Activated gamma-delta T cell treated with Interleukin-2 at 50 U/mL for 16 hours (primary cell): ENCODE data around the gene UNC13D.
"Not testable (repeated sequence)": the region's sequence is repeated elsewhere in the genome, so short reads cannot be mapped to it uniquely, and the experiment has no call there.

Experiments used
- DNase-seq: peaks from one replicate; pipeline ENCODE4 v3.0.0-alpha.2; 2020

UNC13D gene

GRCh38 chr17:75874323-75875181, 30.3 kb upstream of the UNC13D start:
- DNase-seq: no peak

GRCh38 chr17:75873587-75874322, 29.6 kb upstream of the UNC13D start:
- DNase-seq: no peak

GRCh38 chr17:75872434-75873351, 28.5 kb upstream of the UNC13D start:
- DNase-seq: peak; percentile 65

- not testable (repeated sequence) for DNase-seq
Measured at GRCh38 chr17:75870228-75870627, 26.0 kb upstream of the UNC13D start.

GRCh38 chr17:75869282-75870141, 25.3 kb upstream of the UNC13D start:
- no peak for DNase-seq

- not testable (repeated sequence) for DNase-seq
Measured at GRCh38 chr17:75868730-75869281, 24.6 kb upstream of the UNC13D start.

- not testable (repeated sequence) for DNase-seq
Measured at GRCh38 chr17:75865404-75866188, 21.4 kb upstream of the UNC13D start.

GRCh38 chr17:75864887-75865286, 20.7 kb upstream of the UNC13D start:
- not testable (repeated sequence) for DNase-seq

- peak; percentile 49 for DNase-seq
Measured at GRCh38 chr17:75864448-75864871, 20.3 kb upstream of the UNC13D start.

- no peak for DNase-seq
Measured at GRCh38 chr17:75861927-75862317, 17.7 kb upstream of the UNC13D start.

GRCh38 chr17:75859358-75859757, 15.2 kb upstream of the UNC13D start:
- DNase-seq: not testable (repeated sequence)

- DNase-seq: peak; percentile 44
Measured at GRCh38 chr17:75856062-75856756, 12.0 kb upstream of the UNC13D start.

GRCh38 chr17:75855310-75856061, 11.3 kb upstream of the UNC13D start, which contains the start of gene WBP2:
Gene WBP2, minus strand, starts transcription at chr17:75855335. Its CDS starts 38 bp downstream, at chr17:75855297.
- DNase-seq: peak; percentile 96

- no peak for DNase-seq
Measured at GRCh38 chr17:75854881-75855309, 10.7 kb upstream of the UNC13D start.

GRCh38 chr17:75854101-75854748, 10.0 kb upstream of the UNC13D start:
- no peak for DNase-seq

GRCh38 chr17:75853433-75853832, 9.2 kb upstream of the UNC13D start:
- DNase-seq: no peak

GRCh38 chr17:75851693-75851991, 7.4 kb upstream of the UNC13D start:
- not testable (repeated sequence) for DNase-seq

- no peak for DNase-seq
Measured at GRCh38 chr17:75850928-75851692, 6.9 kb upstream of the UNC13D start.
